DOHH2 (cell line): ENCODE results near the gene BCAP29.

Experiments used
- CTCF ChIP-seq: fragments of 200-600 bp; sonication (generic); IDR thresholded peaks from one replicate; pipeline ENCODE4 v1.5.1; 2014; ENCODE audit warnings: antibody characterized with exemption, mild to moderate bottlenecking, low read depth, low read length; ENCODE audit not compliant: poor library complexity, severe bottlenecking
- EZH2phosphoT487 ChIP-seq: fragments of 200-600 bp; sonication (generic); IDR thresholded peaks from 2 replicates; pipeline ENCODE4 v1.6.1; 2017; ENCODE audit warnings: borderline replicate concordance, mild to moderate bottlenecking, antibody characterized with exemption, low read length, moderate library complexity, mixed read lengths

GRCh38 chr7:107597582-107597916, 17.5 kb downstream of the BCAP29 start:
- TF ChIP-seq CTCF (no peak), EZH2phosphoT487 (no peak)
